Heart left ventricle (tissue), 16 donors: Measurements from ENCODE around the gene PRPS1L1. TPM values are rescaled to one million over a fixed set of nuclear protein-coding genes. Genes with fewer than 3 reads are reported as not detected.
A peak's percentile ranks its signal among the peaks of the same experiment; 100 is the strongest.

Source experiments
- ATAC-seq, 4 donors: fragments of 200-7000 bp; cut with Tn5 transposase; one replicate each; pipeline ENCODE4 v1.9.1; 2020 to 2022; ENCODE audit warnings: moderate library complexity in 4 of 4, mild to moderate bottlenecking in 3 of 4, moderate number of reproducible peaks in 1 of 4
- DNase-seq, 5 donors: peaks; one replicate each; pipeline ENCODE4 v3.0.0-alpha.2; 2020
- H3K27ac ChIP-seq, 12 donors: fragments of 200-600 bp; sonication (generic) in 4 of 12; one replicate each; pipeline versions ENCODE4 v1.5.0 to v1.8.0; 2016 to 2022; ENCODE audit warnings: mild to moderate bottlenecking in 2 of 12
- H3K27me3 ChIP-seq, 9 donors: fragments of 200-600 bp; sonication (generic) in 2 of 9; one replicate each; pipeline versions ENCODE4 v1.5.1 to v1.8.0; 2016 to 2022; ENCODE audit warnings: mild to moderate bottlenecking in 3 of 9
- H3K36me3 ChIP-seq, 9 donors: fragments of 200-600 bp; sonication (generic) in 2 of 9; one replicate each; pipeline versions ENCODE4 v1.5.0 to v1.8.0; 2018 to 2022; ENCODE audit warnings: mild to moderate bottlenecking in 2 of 9
- H3K4me1 ChIP-seq, 12 donors: fragments of 200-600 bp; sonication (generic) in 4 of 12; one replicate each; pipeline versions ENCODE4 v1.5.0 to v1.8.0; 2016 to 2022; ENCODE audit warnings: mild to moderate bottlenecking in 3 of 12
- H3K4me3 ChIP-seq, 12 donors: fragments of 200-600 bp; sonication (generic) in 4 of 12; one replicate each; pipeline versions ENCODE4 v1.5.0 to v1.8.0; 2017 to 2022; ENCODE audit warnings: mild to moderate bottlenecking in 9 of 12, moderate library complexity in 4 of 12
- H3K9me3 ChIP-seq, 12 donors: fragments of 200-600 bp; sonication (generic) in 4 of 12; one replicate each; pipeline versions ENCODE4 v1.5.0 to v1.8.0; 2016 to 2022; ENCODE audit warnings: mild to moderate bottlenecking in 1 of 12
- CTCF ChIP-seq, 12 donors: fragments of 200-600 bp; sonication (generic) in 4 of 12; IDR thresholded peaks; one replicate each; pipeline versions ENCODE4 v1.5.0 to v1.8.0; 2018 to 2022; ENCODE audit warnings: antibody characterized with exemption in 12 of 12, mild to moderate bottlenecking in 5 of 12
- POLR2A ChIP-seq, 2 donors: fragments of 450-650 bp; IDR thresholded peaks; one replicate each; pipeline ENCODE4 v1.6.1; 2017; ENCODE audit warnings: antibody characterized with exemption in 2 of 2, mild to moderate bottlenecking in 2 of 2, moderate library complexity in 2 of 2
- WGBS, 4 donors: extraction: QIAGEN DNeasy Blood & Tissue Kit in 2 of 4; methylation state at CpG; one replicate each; pipeline versions ENCODE4 v1.1.5 to v1.1.7; 2013 to 2018; 5-methylcytosine and 5-hydroxymethylcytosine counted together
- intact Hi-C, 10 donors: fragments of 100-400 bp; cut with DNase I; formaldehyde crosslinking; loops; one replicate each; pipeline versions ENCODE4 v1.11.1 to v1.14.2; 2022
- polyA plus RNA-seq, 2 donors: library from polyadenylated mRNA; stranded (reverse); fragments of 200-250 nt; gene quantifications; one replicate each; pipeline ENCODE4 v1.2.3, GENCODE V29; 2013
- total RNA-seq, 9 donors: library from RNA; depleted of rRNA in 2 of 9; stranded (reverse); fragments of >200 nt in 2 of 9; fragmentation: NEBNext Ultra II Directional in 3 of 9; extraction: Animal tissue kit (Norgen Biotek cat#: 25700) in 3 of 9; gene quantifications; one replicate each; pipeline versions ENCODE4 v1.1.0 to v1.2.4, GENCODE V29; 2016 to 2023
- donor health status: ischemic (EF 13 %, LVEDD 7.1; RV severe dilation, severe dysfunction).
- donor health status: healthy with polysubstance abuse.
- donor health status: DM: no; HTN: yes; CAD: no.
- donor health status: DM: no; HTN: no; CAD: no.
- donor health status: ischemic (EF 25% LVEDD 6.9; RV normal size, moderate dysfunction).
- donor health status: ischemic (EF 25% LVEDD 5.7; RV mildly dilated, moderate dysfunction).
- donor health status: healthy.
- donor health status: DM: yes; HTN: yes; CAD: no.
- donor health status: ischemic (EF 35%, LVEDD 5.7; RV mildly dilated, moderate dysfunction).
- donor health status: nonischemic (EF 11% LVEDD 7.7; RV severe dilation, severe dysfunction).
- donor health status: DM: yes; HTN: yes; CAD: no.
- donor health status: PGD.
- donor health status: ischemic (EF 29% LVEDD 5.4; RV normal size, mild dysfunction).
- donor health status: nonischemic (EF 23%, LVEDD 6.1; RV moderate dilation, normal function).

PRPS1L1 gene
- total and polyA plus RNA-seq, 11 donors = not detected

- no peak for DNase-seq
- Histone ChIP-seq H3K27ac (no peak overlapping the region), H3K36me3 (no peaks in the 10 kb centered on the region), H3K4me1 (peaks cover 0 to 12% (median 0%) of the 10 kb centered on the region in 12 donors), H3K27me3 (no peaks in the 10 kb centered on the region), H3K4me3 (no peak overlapping the region), H3K9me3 (no peaks in the 10 kb centered on the region)
- ATAC-seq = no peak
- 89 to 98% (median 92%) methylated on average over 6 of the region's 6 CpGs for WGBS, 4 donors
- TF ChIP-seq CTCF (IDR thresholded peaks at IDR 0.05) = no peak
- TF ChIP-seq POLR2A (IDR thresholded peaks at IDR 0.05) = no peak
- intact Hi-C loops = loop anchor here in 3 of 10 donors (5.0 to 10.0 kb wide), 3 partner anchors 126 to 346 kb away; no protein-coding TSS in a partner anchor
Measured at GRCh38 chr7:17988858-17989257, 38.8 kb downstream of the PRPS1L1 start.

- intact Hi-C loops = loop anchor here in 3 of 10 donors (5.0 to 10.0 kb wide), 3 partner anchors 127 to 347 kb away; no protein-coding TSS in a partner anchor
- ATAC-seq (peak in 3 of 4 donors; percentile 52 to 88 (median 84)), DNase-seq (peak in 1 of 5 donors; percentile 34)
- 43 to 58% (median 49%) methylated on average over 6 of the region's 6 CpGs for WGBS, 4 donors
- H3K36me3 ChIP-seq = no peaks in the 10 kb centered on the region
- no peaks in the 10 kb centered on the region for H3K27me3 ChIP-seq
- H3K27ac ChIP-seq = peak overlapping the region in 5 of 12 donors; percentile 9 to 51 (median 12)
- peaks cover 0 to 12% (median 0%) of the 10 kb centered on the region in 12 donors for H3K4me1 ChIP-seq
- no peak overlapping the region for H3K4me3 ChIP-seq
- H3K9me3 ChIP-seq = no peaks in the 10 kb centered on the region
- TF ChIP-seq POLR2A (IDR thresholded peaks at IDR 0.05) (no peak), CTCF (IDR thresholded peaks at IDR 0.05) (no peak)
Measured at GRCh38 chr7:17988141-17988540, 39.5 kb downstream of the PRPS1L1 start.

- TF ChIP-seq CTCF (IDR thresholded peaks at IDR 0.05) (no peak), POLR2A (IDR thresholded peaks at IDR 0.05) (no peak)
- peaks cover 0 to 3% (median 0%) of the 10 kb centered on the region in 12 donors for H3K9me3 ChIP-seq
- intact Hi-C loops = loop anchor here in 3 of 10 donors (5.0 to 10.0 kb wide), 3 partner anchors 128 to 348 kb away; no protein-coding TSS in a partner anchor
- no peaks in the 10 kb centered on the region for H3K27me3 ChIP-seq
- peak in 3 of 4 donors; percentile 42 to 63 (median 54) for ATAC-seq
- no peak for DNase-seq
- H3K27ac ChIP-seq = peak overlapping the region in 7 of 12 donors; percentile 9 to 75 (median 51)
- no peak overlapping the region for H3K4me3 ChIP-seq
- H3K36me3 ChIP-seq = no peaks in the 10 kb centered on the region
- peaks cover 0 to 12% (median 0%) of the 10 kb centered on the region in 12 donors for H3K4me1 ChIP-seq
- WGBS, 4 donors = 33 to 39% (median 35%) methylated on average over 1 of the region's 1 CpG
Measured at GRCh38 chr7:17986851-17987250, 40.8 kb downstream of the PRPS1L1 start.

- WGBS, 4 donors = 84 to 90% (median 86%) methylated on average over 6 of the region's 6 CpGs
- peaks cover 0 to 12% (median 0%) of the 10 kb centered on the region in 12 donors for H3K9me3 ChIP-seq
- no peak overlapping the region for H3K27ac ChIP-seq
- no peak overlapping the region for H3K4me3 ChIP-seq
- TF ChIP-seq POLR2A (IDR thresholded peaks at IDR 0.05) (no peak), CTCF (IDR thresholded peaks at IDR 0.05) (no peak)
- peaks cover 0 to 12% (median 0%) of the 10 kb centered on the region in 12 donors for H3K4me1 ChIP-seq
- H3K27me3 ChIP-seq = no peaks in the 10 kb centered on the region
- intact Hi-C loops = loop anchor here in 3 of 10 donors (5.0 to 10.0 kb wide), 3 partner anchors 129 to 349 kb away; no protein-coding TSS in a partner anchor
- H3K36me3 ChIP-seq = no peaks in the 10 kb centered on the region
- no peak for DNase-seq
- no peak for ATAC-seq
Measured at GRCh38 chr7:17985473-17986239, 42.0 kb downstream of the PRPS1L1 start.
